HG03521 (cell line): ENCODE results near the gene PCDH9.
"Not testable (repeated sequence)": the region's sequence is repeated elsewhere in the genome, so short reads cannot be mapped to it uniquely, and the experiment has no call there.

Experiments
- ATAC-seq: cut with Tn5 transposase; IDR thresholded peaks from one replicate; pipeline ENCODE4 v1.9.1; 2021; ENCODE audit warnings: mild to moderate bottlenecking, moderate library complexity; ENCODE audit not compliant: unreplicated experiment

The PCDH9 gene

DNA sequence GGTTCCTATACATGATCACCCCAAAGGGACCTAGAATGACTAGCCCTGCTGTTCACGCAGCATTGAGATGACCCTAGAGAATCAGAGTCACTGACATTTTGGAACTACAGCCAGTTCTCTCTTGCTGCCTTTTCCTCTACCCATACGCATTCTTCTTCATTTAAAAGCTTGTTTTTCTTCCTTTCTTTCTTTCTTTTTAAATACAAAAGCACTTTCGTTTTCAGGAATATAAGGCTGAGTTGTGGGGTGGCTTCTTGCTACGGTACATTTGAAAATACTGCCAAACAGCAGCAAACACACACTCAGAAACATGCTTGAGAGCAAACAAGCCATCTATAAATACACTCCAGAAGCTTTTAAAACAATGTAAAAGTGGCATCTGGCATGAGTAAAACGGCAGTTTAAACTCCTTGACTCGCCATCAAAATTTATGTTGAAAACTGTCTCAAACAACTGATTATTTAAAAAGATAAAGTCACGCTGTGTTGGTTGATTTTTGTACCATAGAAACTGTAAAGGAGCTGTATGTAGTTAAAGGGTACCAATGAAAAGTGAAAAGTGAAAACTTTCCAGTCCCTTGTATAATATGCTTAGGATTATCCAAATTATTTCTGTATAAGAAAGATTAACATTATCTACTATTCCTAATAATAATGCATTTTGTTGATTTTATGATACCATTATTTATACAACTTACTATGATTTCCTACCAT is 95.6 kb downstream of the PCDH9 start:
- ATAC-seq: no peak

DNA sequence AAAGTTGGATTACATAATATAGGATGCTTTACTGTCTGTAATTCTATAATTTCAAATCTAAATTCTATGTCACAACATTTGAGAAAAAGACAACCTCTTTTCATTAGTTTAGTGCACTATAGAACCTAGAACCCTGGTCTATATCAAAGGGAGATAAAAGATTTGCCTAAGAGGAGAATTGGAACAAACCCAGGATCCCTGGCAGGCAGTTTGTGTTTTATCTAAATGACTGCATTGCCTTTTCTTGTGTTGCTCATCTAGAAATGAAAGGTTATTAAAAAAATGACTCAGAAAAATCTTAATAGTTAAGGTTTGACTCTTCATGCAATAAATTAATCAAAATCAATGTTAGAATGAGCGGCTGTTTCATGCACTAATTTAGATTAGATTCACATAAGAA is 96.7 kb downstream of the PCDH9 start:
- ATAC-seq: no peak

DNA sequence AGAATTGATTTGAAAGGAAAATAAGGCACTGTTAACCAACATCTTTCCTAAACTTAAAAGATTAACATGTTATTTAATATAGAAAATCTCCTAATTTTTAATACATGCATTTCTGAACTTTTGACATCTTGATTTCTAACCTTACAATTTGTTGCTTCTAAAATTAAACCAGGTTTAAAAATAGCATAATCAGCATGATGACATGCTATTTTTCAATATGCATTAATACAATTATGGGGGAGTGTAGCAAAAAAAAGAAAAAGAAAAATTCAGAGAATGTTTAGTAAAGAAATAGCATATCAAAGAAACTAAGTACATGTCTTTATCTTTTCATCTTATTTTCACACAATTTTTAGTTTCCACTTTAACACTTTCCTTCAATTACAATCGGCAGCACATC is 98.7 kb downstream of the PCDH9 start:
- ATAC-seq: no peak

DNA sequence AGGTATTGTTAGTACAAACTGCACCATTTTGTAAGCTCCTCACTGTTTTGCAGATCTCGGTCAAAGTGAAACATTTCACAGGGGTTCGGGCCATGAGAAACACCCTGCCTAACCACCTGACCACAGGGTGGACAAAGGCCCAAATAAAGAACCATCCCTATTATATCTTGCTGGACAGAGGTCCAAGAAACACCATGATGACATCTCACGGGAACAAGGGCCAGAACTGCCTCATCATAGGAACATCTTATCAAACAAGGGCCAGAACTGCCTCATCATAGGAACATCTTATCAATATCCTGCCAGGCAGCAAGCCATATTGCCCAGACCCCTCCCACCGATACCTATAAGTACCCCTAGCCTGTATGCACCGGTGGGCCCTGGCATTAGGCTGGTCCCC is 99.7 kb downstream of the PCDH9 start:
- ATAC-seq: no peak

DNA sequence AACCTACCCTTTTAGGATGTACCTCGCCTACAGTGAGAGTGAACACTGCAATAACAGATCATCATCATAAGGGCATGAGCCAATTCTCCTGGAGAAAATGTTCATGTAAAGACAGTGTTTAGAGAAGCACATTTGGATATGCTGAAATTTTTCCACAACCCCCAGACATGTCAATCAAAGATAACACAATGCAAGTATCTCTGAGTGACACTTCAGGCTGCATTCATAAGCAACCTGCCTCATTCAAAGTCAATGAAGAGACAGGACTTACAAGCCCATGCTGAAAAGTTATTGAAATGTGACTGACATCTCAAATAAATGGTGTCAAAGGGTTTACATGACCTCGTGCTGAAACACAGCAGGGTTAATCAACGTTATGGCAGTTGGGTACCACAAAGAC is 102.0 kb downstream of the PCDH9 start:
- no peak for ATAC-seq

DNA sequence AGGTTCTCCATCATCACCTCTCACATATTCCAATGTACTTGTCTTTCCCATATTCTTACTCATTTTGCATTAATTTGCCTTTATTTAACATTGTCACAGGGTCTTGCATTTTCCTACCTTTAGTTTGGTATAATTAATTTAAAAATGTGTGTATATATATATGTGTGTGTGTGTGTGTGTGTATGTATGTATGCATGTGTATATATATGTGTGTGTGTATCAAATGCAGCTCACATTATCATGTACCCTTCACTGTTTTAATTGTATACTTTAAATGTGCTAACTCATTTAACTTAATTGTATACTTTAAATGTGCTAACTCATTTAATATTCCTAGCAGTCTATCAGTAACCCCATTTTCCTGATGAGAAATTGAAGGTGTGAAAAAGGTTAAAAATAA is 104.5 kb downstream of the PCDH9 start:
- no peak for ATAC-seq

DNA sequence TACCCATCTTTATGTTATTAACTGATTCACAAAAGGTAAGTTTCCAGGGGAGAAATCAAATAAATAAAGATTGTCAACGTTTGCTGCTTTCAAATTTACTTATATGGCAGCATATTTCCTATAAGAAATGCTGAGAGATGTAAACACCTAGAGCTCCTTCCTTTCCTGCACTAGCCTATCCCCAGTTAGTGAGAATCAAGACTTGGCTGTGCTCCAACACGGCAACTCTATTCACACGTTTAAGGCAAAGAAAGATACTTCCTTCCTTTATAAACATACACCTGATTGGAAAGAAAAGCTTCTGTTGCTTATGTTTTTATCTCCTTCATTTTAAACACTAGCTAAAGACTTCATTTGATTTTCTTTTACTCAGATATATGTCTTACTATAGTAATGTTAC is 107.0 kb downstream of the PCDH9 start:
- no peak for ATAC-seq

DNA sequence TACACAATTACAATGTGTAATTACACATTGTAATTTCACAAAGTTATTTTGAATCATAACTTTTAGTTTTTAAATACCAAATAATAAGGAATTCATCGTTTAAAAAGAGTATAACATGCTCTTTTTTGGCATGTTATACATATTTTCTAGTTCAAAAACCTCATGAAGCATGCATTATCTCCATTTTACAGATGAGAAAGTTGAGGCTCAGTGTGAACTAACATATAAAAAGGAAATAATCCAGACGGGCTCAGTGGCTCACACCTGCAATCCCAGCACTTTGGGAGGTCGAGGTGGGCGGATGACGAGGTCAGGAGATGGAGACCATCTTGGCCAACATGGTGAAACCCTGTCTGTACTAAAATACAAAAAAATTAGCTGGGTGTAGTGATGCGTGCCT is 107.9 kb downstream of the PCDH9 start:
- ATAC-seq: no peak

DNA sequence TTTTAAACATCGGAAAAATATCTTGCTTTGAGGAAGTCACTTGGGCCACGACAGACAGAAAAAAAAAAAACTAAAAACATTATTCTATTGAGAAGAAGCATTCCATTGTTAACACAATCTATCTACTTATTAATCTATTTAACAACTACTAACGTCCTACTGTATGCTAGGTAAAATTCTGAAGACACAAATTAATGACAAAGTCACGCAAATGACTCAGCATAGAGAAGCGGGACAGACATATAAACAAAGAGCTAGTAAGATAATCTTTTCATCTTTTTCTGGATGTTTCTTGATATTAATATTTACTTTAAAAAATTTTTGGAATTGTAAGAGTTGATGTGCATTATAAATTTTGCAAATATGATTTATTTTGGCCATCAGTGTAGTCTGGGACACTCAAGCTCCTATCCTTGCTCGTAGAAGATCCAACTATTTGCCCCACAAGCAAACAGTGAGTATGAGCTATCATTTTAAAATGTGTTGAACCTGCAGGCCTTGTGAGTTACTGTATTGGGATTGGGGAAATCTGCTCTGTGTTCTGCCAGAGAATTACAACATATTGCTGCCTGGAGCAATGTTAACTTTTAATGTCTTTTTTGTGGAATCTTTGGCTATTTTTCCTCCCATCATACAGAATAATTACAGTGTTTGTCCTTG is 109.1 kb downstream of the PCDH9 start:
- no peak for ATAC-seq

DNA sequence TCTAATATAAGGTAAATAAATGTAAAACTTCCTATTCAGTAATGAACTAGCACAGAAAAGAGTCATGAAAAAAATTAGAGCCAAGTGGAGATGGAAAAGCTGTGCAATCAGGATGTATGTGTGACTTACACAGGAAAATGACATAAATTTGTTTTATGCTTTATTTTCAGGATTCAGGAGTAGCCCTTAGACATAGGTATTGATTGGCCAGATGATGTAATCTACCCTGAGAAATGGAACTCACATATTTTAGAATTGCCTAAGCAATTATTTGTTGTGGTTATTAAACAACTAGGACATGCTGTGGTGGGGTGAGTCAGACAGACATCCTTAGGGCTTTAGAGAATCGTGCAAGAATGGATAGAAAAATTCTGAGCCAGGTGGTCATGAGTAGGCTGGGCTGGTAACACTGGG is 110.6 kb downstream of the PCDH9 start:
- ATAC-seq: no peak

DNA sequence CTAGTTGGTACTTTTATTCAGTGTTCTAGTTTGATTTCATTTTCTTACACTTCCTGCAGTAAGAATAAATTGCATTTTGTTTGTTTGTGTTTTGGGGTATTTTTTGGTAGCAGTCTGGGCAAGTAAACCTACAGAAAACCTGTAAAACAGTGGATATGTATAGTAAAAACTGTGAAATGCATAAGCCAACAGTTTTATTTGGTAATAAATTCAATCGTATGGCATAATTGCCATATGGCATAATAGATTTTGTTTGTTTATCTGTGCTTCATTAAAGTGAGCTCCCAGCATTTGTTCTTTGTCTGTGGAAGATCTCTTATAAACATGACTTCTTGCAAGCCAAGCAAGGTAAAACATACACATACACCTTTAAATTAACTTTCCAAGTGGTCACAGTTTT is 111.9 kb downstream of the PCDH9 start:
- no peak for ATAC-seq

DNA sequence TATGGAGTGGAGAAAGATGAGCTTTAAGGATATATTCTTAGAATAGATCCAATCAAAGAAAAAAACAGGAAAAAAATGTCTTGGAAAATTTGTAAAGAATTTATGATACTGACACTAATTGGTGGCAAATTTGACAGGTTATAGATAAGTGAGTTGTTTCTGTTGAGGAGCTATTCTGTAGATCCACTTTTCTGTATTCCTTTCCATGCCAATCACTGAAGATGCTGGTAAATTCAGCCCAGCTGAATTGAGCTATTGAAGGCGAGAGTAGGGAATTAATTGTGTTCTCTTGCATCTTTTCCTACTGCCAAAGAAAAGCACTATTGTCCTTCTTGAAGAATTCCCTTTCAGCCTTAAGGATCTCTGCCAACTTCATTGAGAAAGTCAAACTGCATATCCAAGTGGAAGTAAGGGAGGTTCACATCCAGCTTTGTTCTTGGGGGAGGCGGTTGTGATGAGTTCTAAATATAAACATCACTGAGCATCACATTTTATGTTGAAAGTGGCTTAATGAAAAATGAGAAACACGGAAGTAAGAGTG is 113.1 kb downstream of the PCDH9 start:
- no peak for ATAC-seq

DNA sequence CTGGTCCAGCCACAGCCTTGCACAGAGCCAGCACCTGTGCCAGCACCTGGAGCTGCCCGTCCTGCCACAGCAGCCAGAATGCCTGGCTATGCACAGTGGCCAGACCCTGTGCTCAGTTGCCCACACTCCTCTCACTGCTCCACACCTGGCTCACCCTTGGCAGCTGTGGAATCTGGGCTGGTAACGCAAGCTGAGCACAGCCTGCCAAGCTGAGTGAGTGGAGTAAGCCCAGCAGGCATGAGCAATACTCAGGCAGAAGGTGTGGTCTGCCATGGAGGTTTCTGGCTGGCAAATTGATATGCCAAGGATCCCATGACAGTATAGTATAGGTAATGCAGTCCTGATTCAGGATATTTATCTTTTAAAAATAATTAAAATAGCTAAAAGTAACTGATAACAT is 122.2 kb downstream of the PCDH9 start:
- no peak for ATAC-seq

DNA sequence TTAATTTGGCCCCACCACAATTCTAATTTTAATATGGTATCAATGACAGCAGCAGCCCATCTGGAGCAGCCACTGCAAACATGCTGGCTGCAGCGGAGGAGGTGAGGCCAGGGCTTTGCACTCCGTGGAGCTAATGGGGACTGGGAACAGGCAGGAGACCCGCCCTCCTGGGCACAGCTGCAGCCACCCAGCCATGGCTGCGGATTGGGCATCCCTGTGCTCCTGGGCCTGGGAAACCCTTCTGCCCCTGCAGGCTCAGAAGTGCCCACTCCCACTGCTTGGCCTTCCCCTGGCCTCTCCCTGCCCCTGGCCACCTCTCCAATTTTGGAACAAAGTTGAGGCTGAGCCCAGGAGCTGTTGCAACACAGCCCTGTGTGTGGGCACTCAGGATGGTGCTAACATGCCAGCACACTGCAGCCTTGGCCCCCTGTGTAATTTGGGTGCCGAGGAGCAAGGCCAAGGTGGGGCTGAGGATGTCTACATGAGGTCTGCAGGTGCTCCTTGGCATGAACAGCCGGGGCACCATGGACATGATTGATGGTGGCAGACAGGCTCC is 123.6 kb downstream of the PCDH9 start:
- ATAC-seq: no peak

DNA sequence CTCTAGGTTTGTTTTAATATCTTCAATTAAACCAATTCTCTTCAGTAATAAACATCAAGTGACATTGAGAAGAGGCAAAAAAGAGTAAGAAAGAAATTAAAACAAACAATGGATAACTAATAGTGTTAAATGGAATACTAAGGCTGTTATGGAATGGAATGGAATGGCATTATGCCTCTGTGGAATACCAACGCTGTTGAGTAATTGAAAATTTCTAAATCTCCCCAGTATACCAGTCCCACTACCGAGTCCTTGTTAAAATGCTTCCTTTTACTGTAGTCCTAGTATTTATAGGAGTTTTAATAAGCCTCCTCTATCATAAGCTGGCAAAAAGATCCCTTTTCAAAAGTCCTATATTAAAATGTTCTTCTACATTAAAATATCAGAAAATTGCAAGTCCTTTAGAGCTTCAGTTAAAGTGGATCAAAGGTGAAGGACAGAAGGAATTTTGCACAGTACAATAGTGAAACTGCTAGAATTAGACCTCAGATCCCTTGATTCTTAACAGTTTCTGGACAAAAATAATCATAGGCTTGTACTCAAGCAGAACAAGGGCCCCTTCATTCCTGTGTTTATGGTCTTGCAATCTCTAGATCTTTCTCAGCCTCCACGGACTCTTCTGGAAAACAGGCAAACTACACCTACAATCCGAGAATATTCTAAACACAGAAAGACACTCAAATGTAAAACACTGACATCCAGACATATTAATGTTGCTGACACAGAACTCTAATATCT is 128.2 kb downstream of the PCDH9 start:
- no peak for ATAC-seq

DNA sequence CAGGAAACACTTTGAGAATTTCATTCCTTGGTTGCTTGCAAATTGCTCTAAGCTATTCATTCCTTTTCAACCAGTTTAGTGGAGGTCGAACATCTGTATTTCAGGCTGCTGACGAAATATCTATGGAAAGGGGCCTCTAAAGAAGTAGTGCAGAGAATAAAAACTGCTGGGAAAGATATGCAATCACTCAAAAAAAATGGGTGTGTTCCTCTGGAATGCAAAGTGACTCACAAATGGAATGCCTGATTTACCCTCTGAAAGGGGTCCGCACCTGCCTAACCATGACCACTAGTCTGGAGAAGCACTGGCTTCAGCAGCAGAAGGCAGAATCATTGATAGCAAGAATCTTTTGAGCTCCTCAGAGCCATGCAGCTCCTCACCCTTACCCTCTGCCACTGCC is 129.4 kb downstream of the PCDH9 start:
- no peak for ATAC-seq

DNA sequence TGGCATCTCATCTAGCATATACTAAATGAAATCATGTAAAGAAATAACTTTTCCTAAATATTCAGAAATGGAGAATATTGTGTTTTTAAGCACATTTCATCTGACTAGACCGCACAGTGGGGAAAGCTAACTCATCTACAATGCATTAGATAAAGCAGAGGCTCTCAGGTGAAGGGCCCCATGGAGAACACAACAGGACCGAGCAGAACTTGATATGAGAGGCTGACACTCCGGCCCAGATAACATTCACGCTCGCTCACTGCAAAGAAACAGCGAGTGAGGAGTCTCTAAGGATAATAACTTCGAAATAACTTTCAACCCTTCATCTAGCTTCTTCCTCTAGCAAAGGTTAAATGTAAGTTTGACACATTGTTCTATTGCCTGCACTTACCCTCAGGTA is 130.6 kb downstream of the PCDH9 start:
- no peak for ATAC-seq

DNA sequence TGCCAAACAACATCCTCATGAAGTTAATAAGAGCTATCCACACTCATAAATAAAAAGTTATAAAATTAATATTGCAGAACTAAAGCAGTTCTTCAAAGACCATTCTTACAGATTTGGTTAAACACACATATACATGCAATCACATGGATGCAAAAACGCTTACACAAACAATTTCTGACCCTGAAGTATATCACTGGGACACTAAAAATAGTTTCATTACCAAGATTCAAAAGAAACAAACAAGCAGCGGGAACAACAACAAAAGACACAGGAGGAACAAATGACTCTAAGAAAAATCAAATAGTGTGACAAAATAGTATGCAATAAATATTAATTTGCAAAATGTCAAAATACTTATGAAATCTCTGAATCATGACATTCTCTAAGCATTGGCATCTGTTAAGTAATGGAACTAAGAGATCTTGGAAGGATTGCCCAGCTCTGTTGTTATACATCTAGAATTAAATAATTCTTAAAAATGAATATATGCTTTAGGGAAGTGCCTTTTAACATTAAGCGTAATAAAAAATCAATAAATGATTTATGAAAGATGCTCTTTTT is 132.2 kb downstream of the PCDH9 start:
- ATAC-seq: no peak

DNA sequence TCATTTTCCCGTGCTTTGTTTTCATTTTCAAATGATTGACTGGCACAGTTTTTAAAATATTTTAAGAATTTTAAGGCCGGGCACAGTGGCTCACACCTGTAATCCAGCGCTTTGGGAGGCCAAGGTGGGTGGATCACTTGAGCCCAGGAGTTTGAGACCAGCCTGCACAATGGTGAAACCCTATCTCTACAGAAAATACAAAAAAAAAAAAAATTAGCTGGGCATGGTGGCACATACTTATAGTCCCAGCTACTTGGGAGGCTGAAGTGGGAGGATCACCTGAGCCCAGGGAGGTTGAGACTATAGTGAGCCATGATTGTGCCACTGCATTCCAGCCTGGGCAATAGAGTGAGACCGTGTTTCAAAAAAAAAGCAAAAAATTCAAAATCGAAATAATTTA is 133.2 kb downstream of the PCDH9 start:
- ATAC-seq: not testable (repeated sequence)

DNA sequence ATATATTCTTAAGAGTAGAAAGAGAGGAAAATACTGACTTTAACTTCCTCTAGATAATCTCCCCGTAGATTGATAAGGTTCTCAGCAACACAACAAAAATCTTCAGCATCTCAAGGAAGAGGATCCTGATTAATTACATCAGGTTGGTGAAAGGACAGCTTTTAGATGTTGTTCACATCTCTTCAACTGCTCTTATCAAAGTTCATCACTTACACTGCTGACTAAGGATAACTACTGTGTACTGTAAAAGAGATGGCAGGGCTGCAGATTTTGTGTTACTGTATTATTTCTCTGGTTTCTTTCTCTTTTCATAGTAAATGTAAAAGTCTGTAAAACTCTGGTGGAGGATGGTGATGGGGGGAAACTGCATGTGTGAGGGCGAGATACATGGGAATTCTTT is 133.7 kb downstream of the PCDH9 start:
- ATAC-seq: no peak

DNA sequence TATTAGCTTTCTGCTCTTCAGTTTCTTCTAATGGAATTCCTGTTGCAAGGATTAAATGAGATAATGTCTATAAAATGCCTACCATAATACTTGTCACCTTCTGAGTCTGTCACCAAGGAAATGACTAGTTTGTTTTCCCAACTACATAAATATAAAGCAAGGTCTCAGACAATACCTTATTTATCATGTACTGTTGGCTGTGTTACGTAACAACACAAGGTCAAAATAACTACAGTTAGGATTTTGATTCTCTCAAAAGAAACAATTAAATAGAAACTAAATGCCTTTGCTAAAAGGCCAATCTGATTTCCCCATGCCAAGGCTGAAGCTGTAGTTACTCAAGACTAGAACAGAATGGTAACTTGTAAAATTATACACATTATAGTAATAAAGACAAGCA is 134.5 kb downstream of the PCDH9 start:
- ATAC-seq: no peak
